Kidney (tissue), 14 donors: ENCODE results near the gene RNF8. TPM values are rescaled to one million over a fixed set of nuclear protein-coding genes. Genes with fewer than 3 reads are reported as not detected.

Experiments used
- DNase-seq, 5 donors: peaks; one replicate each; pipeline ENCODE4 v3.0.0-alpha.2; 2013 to 2020
- FAIRE-seq: peaks from 2 replicates; lab custom pipeline; 2012; peaks lifted over from hg19 to GRCh38; lab: Jason Lieb, UNC
- H3K27ac ChIP-seq, 2 donors: one replicate each; pipeline ENCODE4 v1.7.0; 2013; ENCODE audit warnings: low read depth in 2 of 2, low read length in 2 of 2, inconsistent platforms in 1 of 2
- H3K27me3 ChIP-seq: one replicate; pipeline ENCODE4 v1.7.1; 2013; ENCODE audit warnings: low read length, inconsistent platforms; ENCODE audit not compliant: control insufficient read depth, insufficient read depth
- H3K36me3 ChIP-seq, 3 donors: one replicate each; pipeline versions ENCODE4 v1.7.0 to v1.7.1; 2013; ENCODE audit warnings: low read length in 3 of 3, control low read depth in 1 of 3, inconsistent platforms in 1 of 3; ENCODE audit not compliant: insufficient read depth in 3 of 3, control insufficient read depth in 2 of 3
- H3K4me1 ChIP-seq, 3 donors: one replicate each; pipeline versions ENCODE4 v1.7.0 to v1.7.1; 2013; ENCODE audit warnings: low read length in 3 of 3, inconsistent platforms in 1 of 3, low read depth in 1 of 3; ENCODE audit not compliant: control insufficient read depth in 2 of 3, insufficient read depth in 2 of 3
- H3K4me3 ChIP-seq, 3 donors: one replicate each; pipeline versions ENCODE4 v1.7.0 to v1.8.1; 2013; ENCODE audit warnings: low read length in 3 of 3, control low read depth in 1 of 3, inconsistent platforms in 1 of 3
- H3K9ac ChIP-seq, 3 donors: one replicate each; pipeline versions ENCODE4 v1.7.0 to v1.7.1; 2013; ENCODE audit warnings: low read length in 3 of 3, control low read depth in 1 of 3, inconsistent platforms in 1 of 3
- H3K9me3 ChIP-seq, 3 donors: one replicate each; pipeline versions ENCODE4 v1.7.0 to v1.7.1; 2013; ENCODE audit warnings: low read length in 3 of 3, control low read depth in 1 of 3, inconsistent platforms in 1 of 3; ENCODE audit not compliant: control insufficient read depth in 2 of 3, insufficient read depth in 1 of 3
- intact Hi-C: fragments of 100-400 bp; cut with DNase I; formaldehyde crosslinking; loops from one replicate; pipeline ENCODE4 v1.11.1; 2022
- polyA plus RNA-seq: library from polyadenylated mRNA; stranded (reverse); fragments of 350-450 nt; fragmentation: Illumina TruSeq; extraction: RNeasy Lipid Tissue Mini Kit (QIAGEN cat#74804); gene quantifications from one replicate; pipeline ENCODE4 v1.2.3, GENCODE V29; 2014; ENCODE audit warnings: low read depth, low replicate concordance; ENCODE audit not compliant: insufficient read depth
- total RNA-seq: library from RNA; stranded (reverse); fragmentation: NEBNext Ultra II Directional; extraction: Animal tissue kit (Norgen Biotek cat#: 25700); gene quantifications from one replicate; pipeline ENCODE4 v1.2.1, GENCODE V29; 2021
- TF ChIP-seq, protein P1 (sequence below): IDR thresholded peaks from 3 replicates; pipeline ENCODE4 v1.5.1; 2012; ENCODE audit warnings: mild to moderate bottlenecking, moderate library complexity, borderline replicate concordance; ENCODE audit not compliant: insufficient read depth; ENCODE audit errors: extremely low read depth
- donor health status: control.
- donor health status: control.
- donor health status: control.
- donor health status: control.
- donor health status: control.
- donor health status: DM: yes; HTN: yes; CAD: no.
- donor health status: Normal renal cell carcinoma (clear cell type).

The RNF8 gene
- total and polyA plus RNA-seq, 2 donors from 2014 or later = 18.4 to 18.5 TPM

DNA sequence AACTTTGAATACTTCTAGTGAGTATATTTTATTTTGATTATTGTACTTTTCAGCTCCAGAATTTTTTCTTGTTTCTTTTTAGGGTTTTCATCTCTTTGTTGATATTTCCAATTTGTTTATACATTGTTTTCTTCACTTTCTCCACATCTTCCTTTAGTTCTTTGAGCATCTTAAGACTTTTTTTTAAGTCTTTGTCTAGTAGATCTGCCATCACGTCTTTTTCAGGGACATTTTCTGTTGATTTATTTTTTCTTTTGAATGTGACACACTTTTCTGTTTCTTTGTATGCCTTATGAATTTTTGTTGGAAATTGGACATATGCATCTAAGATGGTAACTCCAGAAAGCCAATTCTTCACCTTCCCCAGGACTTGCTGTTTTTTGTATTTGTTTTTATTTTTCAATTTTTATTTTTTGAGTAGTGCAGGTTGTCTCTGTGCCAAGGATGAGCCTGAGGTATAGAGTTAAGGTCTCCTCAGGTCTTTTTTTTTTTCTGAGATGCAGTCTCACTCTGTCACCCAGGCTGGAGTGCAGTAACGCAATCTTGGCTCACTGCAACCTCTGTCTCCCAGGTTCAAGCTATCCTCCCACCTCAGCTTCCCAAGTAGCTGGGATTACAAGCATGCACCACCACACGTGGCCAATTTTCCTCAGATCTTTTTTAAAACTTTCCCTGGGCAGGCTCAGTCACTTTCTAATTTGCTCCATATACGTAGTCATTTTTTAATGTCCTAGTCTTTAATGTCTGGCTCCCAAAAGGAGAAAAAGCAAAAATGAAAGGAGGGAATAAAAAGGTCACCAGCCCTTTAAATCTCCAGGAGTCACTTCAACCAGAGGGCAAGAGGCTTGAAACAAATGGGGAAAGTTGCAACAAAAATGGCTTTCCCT is 72.5 kb downstream of the RNF8 start:
- no peak overlapping the region for H3K27ac ChIP-seq
- no peaks in the 10 kb centered on the region for H3K27me3 ChIP-seq
- TF ChIP-seq, protein P1, sequence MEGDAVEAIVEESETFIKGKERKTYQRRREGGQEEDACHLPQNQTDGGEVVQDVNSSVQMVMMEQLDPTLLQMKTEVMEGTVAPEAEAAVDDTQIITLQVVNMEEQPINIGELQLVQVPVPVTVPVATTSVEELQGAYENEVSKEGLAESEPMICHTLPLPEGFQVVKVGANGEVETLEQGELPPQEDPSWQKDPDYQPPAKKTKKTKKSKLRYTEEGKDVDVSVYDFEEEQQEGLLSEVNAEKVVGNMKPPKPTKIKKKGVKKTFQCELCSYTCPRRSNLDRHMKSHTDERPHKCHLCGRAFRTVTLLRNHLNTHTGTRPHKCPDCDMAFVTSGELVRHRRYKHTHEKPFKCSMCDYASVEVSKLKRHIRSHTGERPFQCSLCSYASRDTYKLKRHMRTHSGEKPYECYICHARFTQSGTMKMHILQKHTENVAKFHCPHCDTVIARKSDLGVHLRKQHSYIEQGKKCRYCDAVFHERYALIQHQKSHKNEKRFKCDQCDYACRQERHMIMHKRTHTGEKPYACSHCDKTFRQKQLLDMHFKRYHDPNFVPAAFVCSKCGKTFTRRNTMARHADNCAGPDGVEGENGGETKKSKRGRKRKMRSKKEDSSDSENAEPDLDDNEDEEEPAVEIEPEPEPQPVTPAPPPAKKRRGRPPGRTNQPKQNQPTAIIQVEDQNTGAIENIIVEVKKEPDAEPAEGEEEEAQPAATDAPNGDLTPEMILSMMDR = no peak
- FAIRE-seq (no peak), DNase-seq (no peak)
- H3K9ac ChIP-seq = no peak overlapping the region
- H3K4me1 ChIP-seq = no peaks in the 10 kb centered on the region
- no peak overlapping the region for H3K4me3 ChIP-seq
- intact Hi-C loops = no loop called here
- H3K36me3 ChIP-seq = no peaks in the 10 kb centered on the region
- no peaks in the 10 kb centered on the region for H3K9me3 ChIP-seq

DNA sequence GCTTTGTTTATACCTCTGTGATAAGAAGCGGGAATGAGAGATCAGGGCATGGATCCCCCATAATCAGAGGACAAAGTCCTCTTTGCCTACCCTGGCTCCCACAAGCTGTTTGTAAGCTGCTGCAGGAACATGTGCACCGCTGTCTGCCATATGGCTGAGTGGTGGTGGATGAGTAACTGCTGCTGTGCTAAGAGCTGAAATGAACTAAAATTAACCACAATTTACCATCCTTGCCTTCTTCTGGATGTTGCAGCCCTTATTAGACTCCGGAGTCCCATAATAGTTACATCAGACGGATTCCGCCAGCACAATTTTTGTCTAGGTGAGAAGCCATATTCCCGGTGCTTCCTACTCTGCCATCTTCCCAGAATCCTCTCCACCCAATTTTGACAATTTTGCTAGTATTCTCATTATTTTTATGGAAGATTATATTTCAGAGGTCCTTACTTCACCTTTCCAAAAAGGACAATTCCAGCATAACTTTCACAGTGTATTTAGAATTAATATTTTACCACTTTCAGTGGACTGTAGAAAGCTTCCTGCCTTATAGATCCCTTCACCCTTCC is 73.2 kb downstream of the RNF8 start:
- FAIRE-seq (no peak), DNase-seq (no peak)
- Histone ChIP-seq H3K27me3 (no peaks in the 10 kb centered on the region), H3K9me3 (no peaks in the 10 kb centered on the region), H3K27ac (no peak overlapping the region), H3K9ac (no peak overlapping the region), H3K4me3 (no peak overlapping the region), H3K36me3 (no peaks in the 10 kb centered on the region), H3K4me1 (no peaks in the 10 kb centered on the region)
- TF ChIP-seq, protein P1 = no peak
- intact Hi-C loops = no loop called here

DNA sequence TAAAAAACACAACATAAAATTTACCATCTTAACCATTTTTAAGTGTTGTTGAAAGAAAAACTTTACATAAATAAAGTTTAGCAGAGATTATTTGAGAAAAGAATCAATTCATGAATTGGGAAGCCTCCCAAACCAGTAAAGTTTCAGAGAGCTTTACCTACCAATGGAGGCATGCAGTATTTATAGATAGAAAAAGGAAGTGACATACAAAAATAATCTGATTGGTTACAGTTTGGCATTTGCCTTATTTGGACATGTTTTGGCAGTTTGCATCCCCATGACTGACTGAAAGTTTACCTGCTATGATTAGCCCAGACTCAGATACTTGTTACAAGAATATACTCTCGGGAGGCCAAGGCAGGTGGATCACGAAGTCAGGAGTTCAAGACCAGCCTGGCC is 75.6 kb downstream of the RNF8 start:
- intact Hi-C loops = no loop called here
- Histone ChIP-seq H3K36me3 (no peaks in the 10 kb centered on the region), H3K9me3 (no peaks in the 10 kb centered on the region), H3K4me3 (no peak overlapping the region), H3K27me3 (no peaks in the 10 kb centered on the region), H3K4me1 (peaks cover 4 to 8% (median 7%) of the 10 kb centered on the region in 3 donors), H3K9ac (no peak overlapping the region), H3K27ac (no peak overlapping the region)
- DNase-seq (no peak), FAIRE-seq (no peak)
- TF ChIP-seq, protein P1 = no peak
